HG03095 (cell line): ENCODE measurements around the gene ADGRL2.

ENCODE experiments used
- ATAC-seq: cut with Tn5 transposase; IDR thresholded peaks from one replicate; pipeline ENCODE4 v1.9.1; 2021; ENCODE audit warnings: moderate library complexity; ENCODE audit not compliant: unreplicated experiment

Gene ADGRL2

GRCh38 chr1:81974883-81975555 is 174.3 kb downstream of the ADGRL2 start:
- ATAC-seq, result no peak

GRCh38 chr1:81976539-81976938 is 175.8 kb downstream of the ADGRL2 start:
- no peak for ATAC-seq

- ATAC-seq, result no peak
Observed at GRCh38 chr1:81978945-81979344, 178.2 kb downstream of the ADGRL2 start.

GRCh38 chr1:81982523-81982922 is 181.8 kb downstream of the ADGRL2 start:
- ATAC-seq, result no peak

GRCh38 chr1:81989524-81989923 is 188.8 kb downstream of the ADGRL2 start:
- no peak for ATAC-seq

- no peak for ATAC-seq
Observed at GRCh38 chr1:81990241-81990640, 189.5 kb downstream of the ADGRL2 start.

GRCh38 chr1:81998165-81998564 is 197.4 kb downstream of the ADGRL2 start:
- no peak for ATAC-seq

- ATAC-seq, result no peak
Observed at GRCh38 chr1:81999364-81999763, 198.6 kb downstream of the ADGRL2 start.

- no peak for ATAC-seq
Observed at GRCh38 chr1:82000221-82000620, 199.5 kb downstream of the ADGRL2 start.

GRCh38 chr1:82001345-82001744 is 200.6 kb downstream of the ADGRL2 start:
- no peak for ATAC-seq

- ATAC-seq, result no peak
Observed at GRCh38 chr1:82007804-82008203, 207.1 kb downstream of the ADGRL2 start.

- no peak for ATAC-seq
Observed at GRCh38 chr1:82013702-82014101, 213.0 kb downstream of the ADGRL2 start.

- no peak for ATAC-seq
Observed at GRCh38 chr1:82015444-82015843, 214.7 kb downstream of the ADGRL2 start.

- ATAC-seq, result no peak
Observed at GRCh38 chr1:82018319-82018718, 217.6 kb downstream of the ADGRL2 start.

- ATAC-seq, result no peak
Observed at GRCh38 chr1:82019508-82019907, 218.8 kb downstream of the ADGRL2 start.

GRCh38 chr1:82030830-82031229 is 230.1 kb downstream of the ADGRL2 start:
- no peak for ATAC-seq

GRCh38 chr1:82032068-82032467 is 231.3 kb downstream of the ADGRL2 start:
- no peak for ATAC-seq

- ATAC-seq, result no peak
Observed at GRCh38 chr1:82034812-82035211, 234.1 kb downstream of the ADGRL2 start.
